Neuron (in vitro differentiated cells): ENCODE results near the gene GPX3.

Experiments
- H2AFZ ChIP-seq: one replicate; pipeline ENCODE4 v1.6.1; 2013; ENCODE audit warnings: low read depth, mild to moderate bottlenecking, inconsistent platforms, low read length, moderate library complexity
- H3K27me3 ChIP-seq: one replicate; pipeline ENCODE4 v1.6.1; 2013; ENCODE audit warnings: low read length; ENCODE audit not compliant: insufficient read depth
- H3K36me3 ChIP-seq: one replicate; pipeline ENCODE4 v1.6.1; 2013; ENCODE audit warnings: low read length; ENCODE audit not compliant: insufficient read depth
- H3K4me1 ChIP-seq: one replicate; pipeline ENCODE4 v1.6.1; 2013; ENCODE audit warnings: low read length; ENCODE audit not compliant: insufficient read depth
- H3K4me3 ChIP-seq: 2 replicates; pipeline ENCODE4 v1.5.1; 2013; ENCODE audit warnings: mild to moderate bottlenecking, low read length, moderate library complexity
- H3K9me3 ChIP-seq: one replicate; pipeline ENCODE4 v1.6.1; 2013; ENCODE audit warnings: low read length

The GPX3 gene

GRCh38 chr5:151058891-151059489 lies 38.6 kb downstream of the GPX3 start:
- Histone ChIP-seq H3K36me3 (peaks cover 22% of the 10 kb centered on the region), H3K27me3 (no peaks in the 10 kb centered on the region), H3K4me1 (no peaks in the 10 kb centered on the region), H3K9me3 (no peaks in the 10 kb centered on the region), H3K4me3 (no peak overlapping the region), H2AFZ (no peak overlapping the region)

- Histone ChIP-seq H3K9me3 (no peaks in the 10 kb centered on the region), H2AFZ (no peak overlapping the region), H3K36me3 (peaks cover 17% of the 10 kb centered on the region), H3K4me1 (no peaks in the 10 kb centered on the region), H3K27me3 (no peaks in the 10 kb centered on the region), H3K4me3 (no peak overlapping the region)
These were observed 40.4 kb downstream of the GPX3 start for GRCh38 chr5:151060742-151061141.

- H3K4me3 ChIP-seq, result no peak overlapping the region
- no peak overlapping the region for H2AFZ ChIP-seq
- peaks cover 15% of the 10 kb centered on the region for H3K36me3 ChIP-seq
- no peaks in the 10 kb centered on the region for H3K9me3 ChIP-seq
- H3K4me1 ChIP-seq, result no peaks in the 10 kb centered on the region
- no peaks in the 10 kb centered on the region for H3K27me3 ChIP-seq
These were observed 42.2 kb downstream of the GPX3 start for GRCh38 chr5:151062405-151063141.

GRCh38 chr5:151063142-151063989 lies 43.0 kb downstream of the GPX3 start:
- no peak overlapping the region for H3K4me3 ChIP-seq
- H3K36me3 ChIP-seq, result peaks cover 15% of the 10 kb centered on the region
- no peaks in the 10 kb centered on the region for H3K27me3 ChIP-seq
- no peaks in the 10 kb centered on the region for H3K9me3 ChIP-seq
- H2AFZ ChIP-seq, result no peak overlapping the region
- H3K4me1 ChIP-seq, result no peaks in the 10 kb centered on the region

- H3K36me3 ChIP-seq, result peaks cover 10% of the 10 kb centered on the region
- no peaks in the 10 kb centered on the region for H3K9me3 ChIP-seq
- no peaks in the 10 kb centered on the region for H3K4me1 ChIP-seq
- no peak overlapping the region for H3K4me3 ChIP-seq
- no peak overlapping the region for H2AFZ ChIP-seq
- no peaks in the 10 kb centered on the region for H3K27me3 ChIP-seq
These were observed 44.6 kb downstream of the GPX3 start for GRCh38 chr5:151064916-151065499.

- no peaks in the 10 kb centered on the region for H3K27me3 ChIP-seq
- H3K9me3 ChIP-seq, result no peaks in the 10 kb centered on the region
- no peaks in the 10 kb centered on the region for H3K4me1 ChIP-seq
- peaks cover 8% of the 10 kb centered on the region for H3K36me3 ChIP-seq
- H2AFZ ChIP-seq, result no peak overlapping the region
- no peak overlapping the region for H3K4me3 ChIP-seq
These were observed 45.2 kb downstream of the GPX3 start for GRCh38 chr5:151065609-151066008.

GRCh38 chr5:151066920-151067319 lies 46.5 kb downstream of the GPX3 start:
- H3K36me3 ChIP-seq, result peaks cover 3% of the 10 kb centered on the region
- H3K4me1 ChIP-seq, result no peaks in the 10 kb centered on the region
- H3K4me3 ChIP-seq, result no peak overlapping the region
- H2AFZ ChIP-seq, result no peak overlapping the region
- no peaks in the 10 kb centered on the region for H3K27me3 ChIP-seq
- H3K9me3 ChIP-seq, result no peaks in the 10 kb centered on the region

GRCh38 chr5:151067632-151068432 lies 47.4 kb downstream of the GPX3 start:
- H3K4me3 ChIP-seq, result no peak overlapping the region
- no peaks in the 10 kb centered on the region for H3K27me3 ChIP-seq
- no peaks in the 10 kb centered on the region for H3K36me3 ChIP-seq
- H2AFZ ChIP-seq, result no peak overlapping the region
- no peaks in the 10 kb centered on the region for H3K9me3 ChIP-seq
- H3K4me1 ChIP-seq, result no peaks in the 10 kb centered on the region

GRCh38 chr5:151068433-151069197 lies 48.2 kb downstream of the GPX3 start:
- Histone ChIP-seq H3K4me1 (no peaks in the 10 kb centered on the region), H2AFZ (no peak overlapping the region), H3K4me3 (no peak overlapping the region), H3K9me3 (no peaks in the 10 kb centered on the region), H3K36me3 (no peaks in the 10 kb centered on the region), H3K27me3 (no peaks in the 10 kb centered on the region)

GRCh38 chr5:151070449-151070848 lies 50.1 kb downstream of the GPX3 start:
- Histone ChIP-seq H3K9me3 (no peaks in the 10 kb centered on the region), H3K4me1 (no peaks in the 10 kb centered on the region), H3K27me3 (no peaks in the 10 kb centered on the region), H2AFZ (no peak overlapping the region), H3K4me3 (no peak overlapping the region), H3K36me3 (no peaks in the 10 kb centered on the region)

- no peak overlapping the region for H2AFZ ChIP-seq
- no peaks in the 10 kb centered on the region for H3K27me3 ChIP-seq
- no peaks in the 10 kb centered on the region for H3K36me3 ChIP-seq
- H3K4me3 ChIP-seq, result no peak overlapping the region
- H3K9me3 ChIP-seq, result no peaks in the 10 kb centered on the region
- H3K4me1 ChIP-seq, result no peaks in the 10 kb centered on the region
These were observed 50.6 kb downstream of the GPX3 start for GRCh38 chr5:151071021-151071420.
